Gastrocnemius medialis (tissue), 4 donors: ENCODE measurements around the gene FLT4.

Experiments used
- POLR2A ChIP-seq, 2 donors: fragments of 450-650 bp; IDR thresholded peaks; one replicate each; pipeline ENCODE4 v1.6.1; 2017; ENCODE audit warnings: antibody characterized with exemption in 2 of 2, mild to moderate bottlenecking in 2 of 2, moderate library complexity in 2 of 2
- TF ChIP-seq, protein P1 (sequence below), 5 experiments: fragments of 450-650 bp in 3 of 5; fragments of 200-600 bp in 2 of 5; sonication (generic) in 2 of 5; IDR thresholded peaks in 4 of 5; conservative IDR thresholded peaks in 1 of 5; 1 replicate in 4 of 5; 2 replicates in 1 of 5; pipeline ENCODE4 v1.5.1; 2016 to 2019; ENCODE audit warnings: antibody characterized with exemption in 5 of 5, mild to moderate bottlenecking in 3 of 5, moderate library complexity in 3 of 5

DNA sequence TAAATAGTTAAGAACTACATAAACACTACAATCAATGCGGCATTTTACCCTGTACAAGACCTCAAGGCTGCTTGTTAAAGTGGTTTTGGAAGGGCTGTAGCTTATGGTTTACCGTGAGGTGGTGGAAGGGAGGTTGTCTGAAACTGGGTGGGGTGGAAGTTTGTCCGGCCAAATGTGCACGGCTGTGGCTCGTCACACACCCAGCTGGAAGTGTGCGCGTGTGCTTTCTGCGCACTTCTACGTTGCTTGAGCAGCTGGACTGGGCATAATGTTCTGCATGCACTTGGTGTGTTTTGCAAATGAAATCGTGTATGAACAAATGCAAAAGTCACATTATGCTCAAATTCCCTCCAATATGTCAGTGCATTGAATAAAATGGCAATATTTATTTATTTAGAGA, 17.4 kb upstream of the FLT4 start:
- TF ChIP-seq, protein P1, sequence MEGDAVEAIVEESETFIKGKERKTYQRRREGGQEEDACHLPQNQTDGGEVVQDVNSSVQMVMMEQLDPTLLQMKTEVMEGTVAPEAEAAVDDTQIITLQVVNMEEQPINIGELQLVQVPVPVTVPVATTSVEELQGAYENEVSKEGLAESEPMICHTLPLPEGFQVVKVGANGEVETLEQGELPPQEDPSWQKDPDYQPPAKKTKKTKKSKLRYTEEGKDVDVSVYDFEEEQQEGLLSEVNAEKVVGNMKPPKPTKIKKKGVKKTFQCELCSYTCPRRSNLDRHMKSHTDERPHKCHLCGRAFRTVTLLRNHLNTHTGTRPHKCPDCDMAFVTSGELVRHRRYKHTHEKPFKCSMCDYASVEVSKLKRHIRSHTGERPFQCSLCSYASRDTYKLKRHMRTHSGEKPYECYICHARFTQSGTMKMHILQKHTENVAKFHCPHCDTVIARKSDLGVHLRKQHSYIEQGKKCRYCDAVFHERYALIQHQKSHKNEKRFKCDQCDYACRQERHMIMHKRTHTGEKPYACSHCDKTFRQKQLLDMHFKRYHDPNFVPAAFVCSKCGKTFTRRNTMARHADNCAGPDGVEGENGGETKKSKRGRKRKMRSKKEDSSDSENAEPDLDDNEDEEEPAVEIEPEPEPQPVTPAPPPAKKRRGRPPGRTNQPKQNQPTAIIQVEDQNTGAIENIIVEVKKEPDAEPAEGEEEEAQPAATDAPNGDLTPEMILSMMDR (IDR thresholded peaks at IDR 0.05 in 4 of 5, conservative IDR thresholded peaks at IDR 0.05 in 1 of 5) = no peak
- no peak for TF ChIP-seq POLR2A (IDR thresholded peaks at IDR 0.05)
